HepG2 (cell line): ENCODE measurements around the gene ZNHIT1. TPM values are rescaled to one million over a fixed set of nuclear protein-coding genes. Genes with fewer than 3 reads are reported as not detected.
A peak's percentile ranks its signal among the peaks of the same experiment; 100 is the strongest.

Source experiments
- GMEB2 ChIP-seq: IDR thresholded peaks from 2 replicates; pipeline ENCODE4 v1.6.1; 2016; ENCODE audit warnings: missing biosample characterization, missing genetic modification reagents, low read depth
- JDP2 ChIP-seq: sonication (generic); formaldehyde crosslinking; IDR thresholded peaks from 2 replicates; pipeline ENCODE4 v1.8.1; 2022; ENCODE audit warnings: missing genetic modification reagents, borderline replicate concordance
- KAT7 ChIP-seq: IDR thresholded peaks from 2 replicates; pipeline ENCODE4 v1.6.1; 2018; ENCODE audit warnings: borderline replicate concordance, missing compliant biosample characterization
- MAF1 ChIP-seq: sonication (generic); formaldehyde crosslinking; IDR thresholded peaks from 2 replicates; pipeline ENCODE4 v1.5.0; 2020; ENCODE audit warnings: missing genetic modification reagents, borderline replicate concordance
- NCOA1 ChIP-seq: sonication (generic); formaldehyde crosslinking; IDR thresholded peaks from 2 replicates; pipeline ENCODE4 v1.9.0; 2021; ENCODE audit warnings: missing genetic modification reagents
- NFKBIZ ChIP-seq: IDR thresholded peaks from 2 replicates; pipeline ENCODE4 v1.6.1; 2018; ENCODE audit warnings: missing genetic modification reagents, missing compliant biosample characterization
- NR2C2 ChIP-seq: sonication (generic); formaldehyde crosslinking; IDR thresholded peaks from 2 replicates; pipeline ENCODE4 v1.4.0; 2020; ENCODE audit warnings: missing genetic modification reagents, mild to moderate bottlenecking, moderate library complexity, borderline replicate concordance
- POGK ChIP-seq: sonication (generic); formaldehyde crosslinking; conservative IDR thresholded peaks from 2 replicates; pipeline ENCODE4 v1.8.0; 2022; ENCODE audit warnings: mild to moderate bottlenecking, moderate library complexity, missing genetic modification reagents
- POLR2AphosphoS5 ChIP-seq: IDR thresholded peaks from 2 replicates; pipeline ENCODE4 v1.6.1; 2012; ENCODE audit warnings: low read depth, low read length
- TFDP1 ChIP-seq: IDR thresholded peaks from 2 replicates; pipeline ENCODE4 v1.6.1; 2016; ENCODE audit warnings: missing compliant biosample characterization, missing genetic modification reagents, borderline replicate concordance
- ZBTB37 ChIP-seq: sonication (generic); formaldehyde crosslinking; IDR thresholded peaks from 2 replicates; pipeline ENCODE4 v1.4.0; 2020; ENCODE audit warnings: mild to moderate bottlenecking, missing genetic modification reagents
- ZMYM2 ChIP-seq: sonication (generic); formaldehyde crosslinking; IDR thresholded peaks from 2 replicates; pipeline ENCODE4 v1.8.0; 2022; ENCODE audit warnings: mild to moderate bottlenecking, missing genetic modification reagents
- ZNF253 ChIP-seq: sonication (generic); formaldehyde crosslinking; IDR thresholded peaks from 2 replicates; pipeline ENCODE4 v1.8.0; 2022; ENCODE audit warnings: mild to moderate bottlenecking, missing genetic modification reagents, borderline replicate concordance
- ZNF282 ChIP-seq: fragments of 450-650 bp; IDR thresholded peaks from 2 replicates; pipeline ENCODE4 v1.6.1; 2018; ENCODE audit not compliant: partially characterized antibody
- ZNF556 ChIP-seq: sonication (generic); formaldehyde crosslinking; IDR thresholded peaks from 2 replicates; pipeline ENCODE4 v1.4.0; 2020; ENCODE audit warnings: mild to moderate bottlenecking, missing genetic modification reagents, borderline replicate concordance
- ZNF589 ChIP-seq: sonication (generic); formaldehyde crosslinking; conservative IDR thresholded peaks from 2 replicates; pipeline ENCODE4 v1.8.0; 2022; ENCODE audit warnings: mild to moderate bottlenecking, moderate library complexity, missing genetic modification reagents
- polyA plus RNA-seq, 8 experiments: library from polyadenylated mRNA; depleted of rRNA in 3 of 8; stranded (reverse) in 7 of 8; unstranded in 1 of 8; fragments of >200 nt; fragmentation: Illumina TruSeq in 4 of 8; extraction: Trizol in 4 of 8; gene quantifications; 2 replicates each; pipeline versions ENCODE4 v1.2.1 to v1.2.3, GENCODE V29; 2011 to 2016; ENCODE audit warnings: low read depth in 4 of 8, missing spikeins in 1 of 8, mixed read lengths in 1 of 8; ENCODE audit not compliant: insufficient read depth in 1 of 8
- total RNA-seq, 5 experiments: library from RNA; depleted of rRNA; stranded (reverse); fragments of >200 nt; fragmentation: Illumina TruSeq; extraction: Trizol; gene quantifications; 2 replicates each; pipeline ENCODE4 v1.2.3, GENCODE V29; 2016; ENCODE audit warnings: low read depth in 1 of 5
- TF ChIP-seq, protein P1 (sequence below): sonication (generic); formaldehyde crosslinking; IDR thresholded peaks from 2 replicates; pipeline ENCODE4 v1.4.0; 2020; ENCODE audit warnings: missing genetic modification reagents

The ZNHIT1 gene
- total and polyA plus RNA-seq, 2 of the 13 experiments (the other 11 are each of a cell fraction or from before 2014, with no cell fraction given): 32.5 to 64.5 TPM

GRCh38 chr7:101251871-101252659 lies 34.1 kb downstream of the ZNHIT1 start (continued):
- TF ChIP-seq, protein P1, sequence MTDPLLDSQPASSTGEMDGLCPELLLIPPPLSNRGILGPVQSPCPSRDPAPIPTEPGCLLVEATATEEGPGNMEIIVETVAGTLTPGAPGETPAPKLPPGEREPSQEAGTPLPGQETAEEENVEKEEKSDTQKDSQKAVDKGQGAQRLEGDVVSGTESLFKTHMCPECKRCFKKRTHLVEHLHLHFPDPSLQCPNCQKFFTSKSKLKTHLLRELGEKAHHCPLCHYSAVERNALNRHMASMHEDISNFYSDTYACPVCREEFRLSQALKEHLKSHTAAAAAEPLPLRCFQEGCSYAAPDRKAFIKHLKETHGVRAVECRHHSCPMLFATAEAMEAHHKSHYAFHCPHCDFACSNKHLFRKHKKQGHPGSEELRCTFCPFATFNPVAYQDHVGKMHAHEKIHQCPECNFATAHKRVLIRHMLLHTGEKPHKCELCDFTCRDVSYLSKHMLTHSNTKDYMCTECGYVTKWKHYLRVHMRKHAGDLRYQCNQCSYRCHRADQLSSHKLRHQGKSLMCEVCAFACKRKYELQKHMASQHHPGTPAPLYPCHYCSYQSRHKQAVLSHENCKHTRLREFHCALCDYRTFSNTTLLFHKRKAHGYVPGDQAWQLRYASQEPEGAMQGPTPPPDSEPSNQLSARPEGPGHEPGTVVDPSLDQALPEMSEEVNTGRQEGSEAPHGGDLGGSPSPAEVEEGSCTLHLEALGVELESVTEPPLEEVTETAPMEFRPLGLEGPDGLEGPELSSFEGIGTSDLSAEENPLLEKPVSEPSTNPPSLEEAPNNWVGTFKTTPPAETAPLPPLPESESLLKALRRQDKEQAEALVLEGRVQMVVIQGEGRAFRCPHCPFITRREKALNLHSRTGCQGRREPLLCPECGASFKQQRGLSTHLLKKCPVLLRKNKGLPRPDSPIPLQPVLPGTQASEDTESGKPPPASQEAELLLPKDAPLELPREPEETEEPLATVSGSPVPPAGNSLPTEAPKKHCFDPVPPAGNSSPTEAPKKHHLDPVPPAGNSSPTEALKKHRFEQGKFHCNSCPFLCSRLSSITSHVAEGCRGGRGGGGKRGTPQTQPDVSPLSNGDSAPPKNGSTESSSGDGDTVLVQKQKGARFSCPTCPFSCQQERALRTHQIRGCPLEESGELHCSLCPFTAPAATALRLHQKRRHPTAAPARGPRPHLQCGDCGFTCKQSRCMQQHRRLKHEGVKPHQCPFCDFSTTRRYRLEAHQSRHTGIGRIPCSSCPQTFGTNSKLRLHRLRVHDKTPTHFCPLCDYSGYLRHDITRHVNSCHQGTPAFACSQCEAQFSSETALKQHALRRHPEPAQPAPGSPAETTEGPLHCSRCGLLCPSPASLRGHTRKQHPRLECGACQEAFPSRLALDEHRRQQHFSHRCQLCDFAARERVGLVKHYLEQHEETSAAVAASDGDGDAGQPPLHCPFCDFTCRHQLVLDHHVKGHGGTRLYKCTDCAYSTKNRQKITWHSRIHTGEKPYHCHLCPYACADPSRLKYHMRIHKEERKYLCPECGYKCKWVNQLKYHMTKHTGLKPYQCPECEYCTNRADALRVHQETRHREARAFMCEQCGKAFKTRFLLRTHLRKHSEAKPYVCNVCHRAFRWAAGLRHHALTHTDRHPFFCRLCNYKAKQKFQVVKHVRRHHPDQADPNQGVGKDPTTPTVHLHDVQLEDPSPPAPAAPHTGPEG: no peak
- TF ChIP-seq ZNF282: no peak
- 0 out of 2 replicates have a peak, but pooled peaks have one; percentile 36 for TF ChIP-seq ZMYM2 (CRISPR knock-in tag)
- no peak for TF ChIP-seq NCOA1 (CRISPR knock-in tag)
- TF ChIP-seq ZNF589 (CRISPR knock-in tag): no peak
- peak; percentile 91 for TF ChIP-seq POLR2AphosphoS5
- no peak for TF ChIP-seq MAF1 (CRISPR knock-in tag)
- no peak for TF ChIP-seq ZBTB37 (CRISPR knock-in tag)
- TF ChIP-seq JDP2 (CRISPR knock-in tag): no peak
- TF ChIP-seq NR2C2: peak; percentile 82
- no peak for TF ChIP-seq KAT7 (CRISPR knock-in tag)
- no peak for TF ChIP-seq ZNF556
- TF ChIP-seq NFKBIZ (CRISPR knock-in tag): no peak
- TF ChIP-seq TFDP1 (CRISPR knock-in tag): no peak
- no peak for TF ChIP-seq GMEB2 (CRISPR knock-in tag)
- TF ChIP-seq ZNF253 (CRISPR knock-in tag): no peak
- TF ChIP-seq POGK (CRISPR knock-in tag): 0 out of 2 replicates have a peak, but pooled peaks have one; percentile 3
